SK-N-DZ (cell line): ENCODE results near the gene NCAM2.

Source experiments
- DNase-seq: peaks from one replicate; pipeline ENCODE4 v3.0.0-alpha.2; 2015; ENCODE audit warnings: low spot score

Gene NCAM2

DNA sequence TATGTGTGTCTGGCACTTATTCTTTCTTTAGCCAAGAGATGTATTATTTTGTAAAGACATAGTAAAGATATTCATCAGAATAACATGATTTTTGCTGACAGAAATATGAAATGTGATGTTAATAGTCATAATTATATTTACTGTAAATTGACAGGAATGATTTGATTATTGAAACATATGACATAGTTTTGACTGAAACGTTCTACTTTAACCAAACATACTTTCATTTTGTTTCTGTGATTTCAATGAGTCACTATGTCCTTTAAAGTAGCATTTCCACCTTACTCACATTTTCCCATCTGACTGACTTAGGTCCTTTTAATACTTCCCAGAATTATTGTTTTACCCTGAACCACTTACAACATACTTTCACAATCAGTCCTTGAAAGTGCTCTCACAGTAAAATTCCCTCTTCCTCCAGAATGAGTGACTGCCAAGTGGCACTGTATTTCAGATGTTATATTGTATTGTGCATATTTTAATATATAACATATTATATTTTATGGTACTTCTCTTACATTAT, 437.9 kb downstream of the NCAM2 start:
- no peak for DNase-seq

- DNase-seq, result no peak
Measured at GRCh38 chr21:21439761-21440160, 441.6 kb downstream of the NCAM2 start.

- DNase-seq, result no peak
Measured at GRCh38 chr21:21457077-21457476, 458.9 kb downstream of the NCAM2 start.

DNA sequence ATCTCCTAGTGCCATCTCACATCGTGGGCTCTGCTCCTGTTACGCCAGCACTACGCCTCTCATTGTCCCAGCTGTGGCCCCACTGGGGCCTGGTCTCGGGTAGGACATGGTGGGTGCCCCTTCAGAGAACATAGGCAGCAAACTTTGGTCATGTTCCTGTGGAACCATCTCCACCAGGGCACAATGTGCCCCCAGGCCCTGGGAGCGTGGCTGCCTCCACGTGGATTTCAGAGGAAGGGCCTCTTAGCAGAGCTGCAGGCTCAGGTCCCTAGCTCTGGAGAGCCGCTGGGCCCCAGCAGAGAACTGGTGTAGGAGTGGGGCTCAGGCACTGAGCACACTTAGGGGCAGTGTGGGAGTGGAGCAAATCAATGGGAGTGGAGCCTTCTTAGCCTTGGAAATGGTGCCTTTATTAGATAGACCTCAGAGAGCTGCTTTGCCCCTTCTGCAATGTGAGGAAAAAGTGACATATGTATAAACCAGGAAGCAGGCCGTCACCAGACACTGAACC, 460.0 kb downstream of the NCAM2 start:
- DNase-seq, result no peak

DNA sequence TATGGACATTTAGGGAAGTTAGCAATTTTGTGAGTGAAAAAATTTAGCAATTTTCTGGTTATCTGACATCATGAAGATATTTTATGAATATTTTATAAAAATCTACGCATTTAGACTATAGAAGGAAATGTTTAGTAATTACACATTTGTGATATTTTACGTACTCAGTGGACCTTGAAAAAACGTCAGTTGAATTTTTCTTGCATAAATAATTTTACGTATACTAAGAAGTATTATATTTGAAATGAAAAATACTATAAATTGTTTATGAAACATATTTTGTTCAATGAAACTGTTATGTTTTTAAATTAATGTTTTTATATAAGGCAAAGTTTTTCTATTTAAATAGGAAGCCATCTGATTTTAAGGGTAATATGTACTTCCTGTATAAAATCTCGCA, 462.8 kb downstream of the NCAM2 start:
- DNase-seq, result no peak

DNA sequence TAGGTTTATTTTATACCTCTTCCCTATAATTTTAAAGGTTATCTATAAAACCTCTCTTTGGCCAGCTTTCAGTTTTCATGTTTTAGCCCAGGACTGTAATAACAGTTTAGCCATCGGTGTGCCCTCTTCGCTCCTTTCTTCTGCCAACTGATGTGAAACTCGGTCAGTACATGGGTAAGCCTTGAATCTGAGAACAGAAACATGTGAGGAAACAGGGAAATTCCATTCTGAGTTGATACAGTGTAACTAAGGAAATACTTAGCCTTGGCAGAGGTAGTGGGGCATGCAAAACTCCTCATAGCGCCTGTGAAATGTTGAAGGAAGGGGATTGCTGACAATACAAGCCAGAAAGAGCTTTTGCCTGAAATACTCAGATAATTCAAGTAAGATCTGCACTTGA, 465.2 kb downstream of the NCAM2 start:
- DNase-seq, result no peak

GRCh38 chr21:21464684-21465083, 466.5 kb downstream of the NCAM2 start:
- DNase-seq, result no peak

DNA sequence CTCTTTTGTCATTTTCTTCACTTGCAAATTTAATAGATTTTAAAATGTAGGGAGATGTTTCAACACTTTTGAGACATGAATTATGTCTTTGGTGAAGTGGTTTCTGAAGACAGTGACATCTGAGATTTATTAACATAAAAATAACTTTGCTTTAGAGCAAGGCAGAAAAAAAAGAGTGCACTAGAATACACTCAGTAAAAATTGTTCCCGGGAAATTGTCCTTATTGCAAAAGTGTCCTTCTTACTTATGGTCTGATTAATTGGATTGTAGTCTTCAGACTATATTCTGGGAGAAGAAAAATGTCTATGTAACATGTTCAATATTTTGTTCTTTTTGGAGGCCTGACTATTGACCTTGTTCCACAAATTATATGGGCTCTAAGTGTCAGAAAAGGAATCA, 468.5 kb downstream of the NCAM2 start:
- no peak for DNase-seq

- DNase-seq, result no peak
Measured at GRCh38 chr21:21468003-21468402, 469.8 kb downstream of the NCAM2 start.

GRCh38 chr21:21481239-21481638, 483.0 kb downstream of the NCAM2 start:
- DNase-seq, result no peak

DNA sequence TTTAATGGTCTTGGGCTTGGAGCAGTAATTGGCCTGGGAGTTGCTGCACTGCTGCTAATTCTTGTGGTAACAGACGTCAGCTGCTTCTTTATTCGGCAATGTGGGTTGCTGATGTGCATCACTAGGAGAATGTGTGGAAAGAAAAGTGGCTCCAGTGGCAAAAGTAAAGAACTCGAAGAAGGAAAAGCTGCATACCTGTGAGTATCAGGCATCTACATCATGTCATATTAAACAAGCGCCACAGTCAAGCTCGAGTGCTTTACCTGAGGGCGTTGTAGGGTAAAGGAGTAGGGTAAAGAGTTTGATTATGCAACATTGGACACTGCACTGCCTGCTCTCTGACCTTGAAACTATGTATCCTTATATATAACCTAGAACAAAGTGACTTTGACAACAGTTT, 510.6 kb downstream of the NCAM2 start:
- no peak for DNase-seq

DNA sequence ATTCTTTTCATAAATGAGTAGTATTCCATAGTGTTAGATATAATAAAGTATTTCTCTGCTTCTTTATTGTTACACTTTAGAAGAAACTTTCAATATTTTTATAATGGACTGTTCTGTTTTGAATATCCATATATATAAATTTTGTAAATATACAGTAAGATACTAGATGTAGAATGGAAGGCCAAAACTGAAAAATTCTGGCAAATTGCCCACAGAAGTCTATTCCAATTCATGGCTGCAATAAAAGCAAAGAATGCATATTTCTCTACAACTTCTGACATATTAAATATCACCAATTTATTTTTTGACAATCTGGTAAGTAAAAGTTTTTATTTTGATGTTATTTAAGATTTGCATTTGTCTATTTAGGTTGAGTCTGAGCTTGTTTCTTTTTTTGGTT, 532.5 kb downstream of the NCAM2 start:
- peak; percentile 3 for DNase-seq

DNA sequence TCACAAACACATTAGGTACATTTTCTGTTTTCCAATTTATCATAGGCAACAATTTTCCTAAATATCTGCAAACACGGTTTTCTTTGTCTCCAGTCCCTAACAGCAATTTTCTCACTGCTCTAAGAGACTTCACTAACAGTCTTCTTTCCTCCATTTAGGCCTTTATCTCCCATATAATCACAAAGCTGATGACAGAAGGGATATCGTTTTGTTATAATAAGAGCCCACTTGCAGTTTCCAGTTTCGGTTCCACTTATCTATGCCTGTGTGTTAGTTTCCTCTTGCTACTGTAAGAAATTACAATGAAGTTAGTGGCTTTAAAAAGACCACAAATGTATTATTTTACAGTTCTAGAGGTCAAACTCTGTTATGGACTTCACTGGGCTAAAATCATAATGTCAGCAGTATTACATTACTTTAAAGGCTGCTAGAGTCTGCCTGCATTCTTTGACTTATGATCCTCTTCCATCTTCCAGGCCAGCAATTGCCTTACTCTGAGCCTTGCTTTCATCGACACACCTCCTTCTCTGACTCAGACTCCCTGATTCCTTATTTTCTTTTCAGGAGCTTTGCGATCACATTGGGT, 549.3 kb downstream of the NCAM2 start:
- peak; percentile 43 for DNase-seq

DNA sequence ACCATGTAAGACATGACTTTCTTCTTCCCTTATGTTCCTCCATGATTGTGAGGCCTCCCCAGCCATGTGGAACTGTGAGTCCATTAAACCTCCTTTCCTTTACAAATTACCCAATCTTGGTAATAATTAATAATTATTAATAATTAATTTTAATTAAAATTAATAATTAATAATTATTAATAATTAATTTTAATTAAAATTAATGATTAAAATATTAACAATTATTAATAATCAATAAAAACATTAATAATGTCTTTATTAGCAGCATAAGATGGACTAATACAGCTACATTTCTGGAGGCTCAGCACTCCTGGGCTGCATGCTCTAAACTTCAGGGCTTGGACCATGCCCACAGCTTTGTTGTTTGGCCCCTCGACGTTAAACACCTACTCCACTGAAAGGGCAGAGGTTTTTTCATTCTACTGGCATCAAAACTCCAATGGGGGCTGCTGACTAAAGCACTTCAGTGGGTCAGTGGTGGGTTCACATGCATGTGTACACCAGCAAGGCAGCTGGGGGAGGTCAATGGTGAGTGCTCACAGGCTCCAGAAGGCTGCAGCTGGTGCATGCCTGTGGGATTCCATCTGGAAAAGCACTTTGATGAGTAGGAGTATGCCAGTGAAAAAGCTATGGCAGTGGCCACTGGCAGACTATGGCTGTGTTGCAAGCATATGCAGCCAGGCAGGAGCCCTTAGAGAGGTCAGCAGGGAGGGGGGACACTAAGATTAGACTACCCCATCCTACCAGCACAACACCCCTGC, 561.3 kb downstream of the NCAM2 start:
- DNase-seq, result no peak
